OCI-LY3 (cell line): ENCODE data around the gene RIBC1.

Experiments used
- CTCF ChIP-seq: fragments of 200-600, 300-600 bp; sonication (generic); IDR thresholded peaks from 2 replicates; pipeline ENCODE4 v1.5.1; 2014; ENCODE audit warnings: antibody characterized with exemption, low read length, low read depth
- EZH2phosphoT487 ChIP-seq: fragments of 200-600 bp; shearing (Covaris generic); IDR thresholded peaks from 2 replicates; pipeline ENCODE4 v1.6.1; 2018; ENCODE audit warnings: antibody characterized with exemption, mixed run types, low read depth

- no peak for TF ChIP-seq CTCF
- TF ChIP-seq EZH2phosphoT487, result no peak
Measured at GRCh38 chrX:53379008-53379710, 43.5 kb upstream of the RIBC1 start.
